NCI-H2196 (cell line): ENCODE data around the gene ENO1.
"Not testable (repeated sequence)": the region's sequence is repeated elsewhere in the genome, so short reads cannot be mapped to it uniquely, and the experiment has no call there.

ENCODE experiments used
- DNase-seq: peaks from one replicate; lab custom pipeline; 2025; ENCODE audit not compliant: unreplicated experiment; lab: John Stamatoyannopoulos, UW

The ENO1 gene

DNA sequence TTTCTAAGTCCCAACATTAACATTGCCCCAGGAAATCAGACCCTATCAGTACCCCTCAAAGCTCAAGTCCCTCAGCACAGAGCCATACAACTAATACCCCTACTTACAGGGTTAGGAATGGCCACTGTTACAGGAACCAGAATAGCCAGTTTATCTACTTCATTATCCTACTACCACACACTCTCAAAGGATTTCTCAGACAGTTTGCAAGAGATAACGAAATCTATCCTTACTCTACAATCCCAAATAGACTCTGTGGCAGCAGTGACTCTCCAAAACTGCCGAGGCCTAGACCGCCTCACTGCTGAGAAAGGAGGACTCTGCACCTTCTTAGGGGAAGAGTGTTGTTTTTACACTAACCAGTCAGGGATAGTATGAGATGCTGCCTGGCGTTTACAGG is 19.0 kb upstream of the ENO1 start:
- DNase-seq, result not testable (repeated sequence)

- not testable (repeated sequence) for DNase-seq
Observed at GRCh38 chr1:8896775-8897174, 18.3 kb upstream of the ENO1 start.

DNA sequence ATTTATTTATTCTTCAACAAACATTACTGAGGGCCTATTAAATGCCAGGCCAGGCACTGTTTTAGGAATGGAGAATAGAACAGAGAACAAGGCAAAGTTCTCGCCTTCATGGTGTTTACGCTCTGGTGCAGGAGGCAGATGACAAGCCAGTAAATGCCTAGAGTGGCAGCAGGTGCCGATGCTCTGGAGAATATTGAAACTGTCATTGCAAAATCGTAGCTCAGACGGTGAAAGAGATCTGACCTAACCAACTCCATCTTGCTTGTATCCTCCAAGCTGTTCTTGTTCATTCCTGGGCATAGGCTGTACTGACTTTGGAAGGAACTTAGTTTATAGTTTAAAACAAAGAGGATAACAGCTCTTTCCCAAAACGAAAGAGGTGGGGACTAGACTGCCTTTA is 13.5 kb upstream of the ENO1 start:
- no peak for DNase-seq

DNA sequence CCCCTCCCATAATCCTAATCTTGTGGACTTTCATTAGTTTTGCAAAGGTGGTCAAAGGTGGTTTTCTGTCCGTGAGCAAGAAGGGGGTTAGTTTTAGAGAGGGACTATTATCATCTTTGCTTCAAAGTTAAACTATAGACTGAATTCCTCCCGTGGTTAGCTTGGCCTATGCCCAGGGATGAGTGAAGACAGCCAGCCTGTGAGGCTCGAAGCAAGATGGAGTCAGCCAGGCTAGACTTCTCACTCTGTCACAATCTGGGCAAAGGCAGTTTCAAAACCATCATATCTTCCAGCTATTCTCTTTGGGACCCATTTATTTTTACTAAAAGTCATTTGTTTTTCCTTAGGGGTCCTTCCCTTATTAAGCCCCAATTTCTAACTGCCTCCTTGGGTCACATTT is 12.9 kb upstream of the ENO1 start:
- DNase-seq, result no peak

DNA sequence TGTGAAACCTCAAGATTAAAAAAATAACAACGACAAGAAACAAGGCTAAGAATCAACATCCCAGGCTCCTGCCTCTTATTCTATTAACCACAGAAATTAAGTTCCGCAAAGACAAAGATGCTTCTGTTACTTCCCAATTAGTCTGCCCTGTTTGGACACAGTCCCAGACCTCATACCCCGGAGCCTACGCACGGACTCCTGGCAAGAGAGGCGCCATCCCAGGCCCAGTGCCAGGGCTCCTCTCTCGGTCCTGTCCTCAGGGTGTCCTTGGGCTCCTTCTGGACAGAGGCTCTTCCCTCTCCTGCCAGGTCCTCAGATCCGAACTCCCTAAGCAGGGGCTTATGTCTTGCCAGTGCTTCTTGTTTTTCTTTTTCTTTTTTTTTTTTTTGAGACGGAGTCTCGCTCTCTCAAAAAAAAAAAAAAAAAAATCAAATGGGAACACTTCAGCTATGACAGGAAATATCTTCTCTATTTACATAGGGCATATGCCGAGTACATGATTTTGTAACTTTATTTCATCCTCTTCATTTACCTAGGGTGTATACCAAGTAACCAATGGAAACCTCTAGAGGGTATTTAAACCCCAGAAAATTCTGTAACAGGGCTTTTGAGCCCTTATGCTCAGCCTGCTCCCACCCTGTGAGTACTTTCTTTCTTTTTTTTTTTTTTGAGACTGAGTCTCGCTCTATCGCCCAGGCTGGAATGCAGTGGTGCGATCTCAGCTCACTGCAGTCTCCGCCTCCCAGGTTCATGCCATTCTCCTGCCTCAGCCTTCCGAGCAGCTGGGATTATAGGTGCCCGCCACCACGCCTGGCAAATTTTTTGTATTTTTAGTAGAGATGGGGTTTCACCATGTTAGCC is 11.7 kb upstream of the ENO1 start:
- DNase-seq, result peak; percentile 88

GRCh38 chr1:8889103-8889846 is 10.8 kb upstream of the ENO1 start:
- peak; percentile 27 for DNase-seq

GRCh38 chr1:8886589-8886988 is 8.1 kb upstream of the ENO1 start:
- DNase-seq, result no peak

DNA sequence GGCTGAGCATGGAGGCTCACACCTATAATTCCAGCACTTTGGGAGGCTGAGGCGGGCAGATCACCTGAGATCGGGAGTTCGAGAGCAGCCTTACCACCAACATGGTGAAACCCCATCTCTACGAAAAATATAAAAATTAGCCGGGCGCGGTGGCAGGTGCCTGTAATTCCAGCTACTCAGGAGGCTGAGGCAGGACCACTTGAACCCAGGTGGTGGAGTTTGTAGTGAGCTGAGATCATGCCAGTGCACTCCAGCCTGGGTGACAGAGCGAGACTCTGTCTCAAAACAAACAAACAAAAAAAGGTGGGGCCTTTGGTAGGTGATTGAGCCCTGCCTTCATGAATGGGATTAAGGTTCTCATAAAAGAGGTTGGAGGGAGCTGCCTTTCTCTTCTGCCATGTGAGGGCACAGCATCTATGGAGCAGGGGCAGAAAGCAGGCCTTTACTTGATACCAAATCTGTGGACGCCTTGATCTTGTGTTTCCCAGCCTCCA is 7.6 kb upstream of the ENO1 start:
- not testable (repeated sequence) for DNase-seq

DNA sequence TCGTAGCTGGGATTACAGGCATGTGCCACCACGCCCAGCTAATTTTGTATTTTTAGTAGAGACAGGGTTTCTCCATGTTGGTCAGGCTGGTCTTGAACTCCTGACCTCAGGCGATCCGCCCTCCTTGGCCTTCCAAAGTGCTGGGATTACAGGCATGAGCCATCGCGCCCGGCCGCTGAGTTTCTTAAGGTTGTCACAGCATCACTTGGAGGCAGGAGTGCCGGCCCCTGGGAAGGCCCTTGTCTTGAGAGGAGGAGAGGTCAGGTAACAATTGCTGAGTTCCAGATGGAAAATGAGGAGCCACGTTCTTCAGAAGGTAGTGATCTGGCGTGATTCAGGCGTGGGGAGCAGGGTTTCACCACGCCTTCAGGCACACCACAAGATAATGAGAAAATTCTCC is 5.6 kb upstream of the ENO1 start:
- DNase-seq, result not testable (repeated sequence)

DNA sequence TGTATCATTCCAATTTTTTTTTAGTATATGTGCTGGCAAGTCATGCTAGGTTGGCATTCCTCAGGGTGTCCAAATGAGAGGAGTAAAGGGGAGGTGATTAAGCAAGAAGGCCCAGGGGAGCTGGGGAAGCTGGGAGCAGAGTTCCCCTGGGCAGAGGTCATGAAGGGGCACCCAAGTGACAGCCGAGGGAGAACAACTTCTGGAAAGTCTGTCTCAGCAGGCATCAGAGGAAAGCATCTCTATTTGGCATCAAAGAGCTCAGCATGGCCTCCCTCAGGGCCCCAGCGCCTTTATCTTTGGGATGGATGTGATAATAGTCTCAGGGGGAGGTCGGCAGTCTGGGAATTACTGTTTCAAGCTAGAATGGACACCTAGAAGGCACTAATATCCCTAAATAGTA is 5.0 kb upstream of the ENO1 start:
- DNase-seq, result no peak

DNA sequence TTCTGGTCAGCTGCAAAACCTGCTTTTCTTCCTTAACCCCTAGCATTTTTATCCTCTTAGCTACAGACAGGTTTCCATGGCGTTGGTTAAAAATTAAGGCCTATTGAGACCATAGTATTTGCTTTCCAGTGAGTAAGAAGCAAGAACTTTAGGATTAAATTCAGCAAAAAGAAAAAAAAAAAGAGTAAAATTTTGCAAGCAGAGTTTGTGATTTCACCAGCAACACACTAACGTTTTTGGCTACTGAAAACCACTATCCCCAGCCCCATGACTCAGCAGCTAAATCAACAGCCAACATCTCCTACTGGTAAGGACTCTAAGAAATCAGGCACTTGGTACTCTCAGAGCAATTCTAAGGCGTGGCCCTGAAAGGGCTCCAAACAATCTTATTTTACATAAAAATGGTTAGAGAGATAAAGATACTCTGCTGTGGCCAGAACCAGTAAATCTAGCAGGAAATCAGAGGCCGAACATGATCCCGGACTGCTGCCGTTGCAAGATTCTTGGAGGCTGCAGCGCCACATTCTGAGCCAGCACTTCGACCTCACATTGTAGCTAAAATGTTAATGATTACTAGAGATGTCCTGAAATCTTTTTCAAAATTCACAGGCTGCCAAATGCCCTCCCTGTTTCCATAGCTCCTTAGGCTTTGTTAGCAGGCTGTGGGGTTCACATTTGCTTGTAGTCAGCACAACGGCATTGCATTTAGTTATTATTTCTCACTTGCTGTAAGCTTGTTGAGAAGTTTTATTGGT is 1.6 kb upstream of the ENO1 start:
- DNase-seq, result peak; percentile 33

DNA sequence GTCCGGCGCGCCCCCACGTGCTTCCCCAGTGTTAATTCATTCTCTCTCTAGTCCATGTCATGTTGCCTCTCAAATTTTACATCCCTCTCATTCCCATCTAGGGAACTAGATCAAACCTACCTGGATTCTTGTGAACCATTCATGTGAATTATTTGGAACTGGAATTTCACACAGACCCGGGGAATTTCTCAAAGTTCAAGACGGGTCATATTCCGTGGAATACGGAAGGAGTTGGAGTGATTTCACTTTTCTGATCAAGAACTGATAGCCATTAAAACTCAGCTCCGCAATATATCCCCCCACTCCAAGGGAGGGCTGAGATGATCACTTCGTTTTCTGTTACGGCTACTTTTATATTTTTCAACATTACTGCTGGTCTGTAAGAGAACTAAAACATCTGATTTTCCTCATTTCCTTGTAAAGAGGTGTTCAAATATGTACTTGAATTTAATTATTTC is 1.0 kb upstream of the ENO1 start:
- no peak for DNase-seq

DNA sequence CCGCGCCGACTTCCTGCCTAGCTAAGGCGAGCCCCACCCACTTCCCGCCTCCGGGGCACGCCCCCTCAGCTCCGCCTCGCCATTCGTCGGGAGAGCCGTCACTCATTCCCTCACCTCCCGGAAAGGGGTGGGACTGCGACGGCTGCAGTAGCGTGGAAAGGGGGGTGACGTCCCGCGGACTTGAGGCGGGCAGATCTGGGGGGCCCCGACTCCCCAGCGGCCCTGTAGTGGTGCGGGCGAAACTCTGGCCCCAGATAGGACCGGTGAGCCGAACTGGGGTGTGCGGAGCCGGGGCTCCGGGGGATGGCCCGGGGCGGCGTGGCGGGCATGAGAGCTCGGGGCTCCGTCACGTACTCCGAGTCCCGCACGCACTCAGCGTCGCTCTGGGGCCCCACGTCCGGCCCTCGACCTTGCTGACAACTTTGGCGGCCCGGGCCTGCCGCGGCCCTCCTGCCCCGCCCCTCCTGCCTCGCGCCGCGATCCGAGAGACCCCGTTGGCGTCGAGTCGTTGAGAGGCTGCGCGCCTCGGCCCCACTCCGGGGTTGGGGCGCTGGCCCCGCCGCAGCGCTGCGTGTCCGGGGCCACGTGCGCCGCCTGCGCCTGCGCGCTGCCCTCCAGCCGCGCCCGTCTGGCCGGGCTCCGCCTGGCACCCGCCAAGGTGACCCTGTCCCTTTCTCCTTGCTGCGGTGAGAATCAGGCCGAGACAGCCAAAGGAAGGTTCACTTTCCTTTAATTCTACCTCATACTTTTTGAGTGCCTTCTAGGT is 395 bp upstream of the ENO1 start:
- peak; percentile 94 for DNase-seq

- DNase-seq, result no peak
Observed at GRCh38 chr1:8876087-8876486, 2.4 kb downstream of the ENO1 start.

DNA sequence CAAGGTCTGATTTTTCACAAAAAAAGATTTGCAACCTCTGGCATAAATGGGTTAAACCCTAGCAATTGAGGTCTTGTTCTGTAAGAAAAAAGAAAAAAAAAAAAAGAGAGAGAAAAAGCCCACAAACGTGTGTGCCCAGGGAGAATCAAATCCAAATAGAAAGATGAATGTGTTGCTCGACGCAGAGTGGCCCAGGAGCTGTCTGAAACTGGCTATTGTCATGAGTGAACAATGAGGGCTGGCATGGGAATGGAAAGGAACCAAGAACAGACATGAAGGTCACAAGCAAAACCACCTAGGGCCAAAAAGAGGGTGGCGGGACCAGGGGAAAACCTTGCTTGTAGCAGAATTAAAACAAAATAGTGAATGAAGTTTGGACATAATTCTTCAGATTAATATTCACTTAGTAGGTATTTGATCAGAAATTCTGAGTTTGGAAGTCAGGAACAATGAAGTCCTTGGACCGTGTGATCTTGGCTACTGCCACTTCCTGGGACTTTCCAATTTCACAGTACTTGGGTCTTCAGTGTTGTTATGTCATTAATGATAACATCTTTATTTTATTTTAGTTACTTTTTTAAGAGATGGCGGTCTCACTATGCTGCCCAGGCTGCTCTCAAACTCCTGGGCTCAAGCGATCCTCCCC is 3.1 kb downstream of the ENO1 start:
- DNase-seq, result no peak

- no peak for DNase-seq
Observed at GRCh38 chr1:8874230-8875201, 4.0 kb downstream of the ENO1 start.

DNA sequence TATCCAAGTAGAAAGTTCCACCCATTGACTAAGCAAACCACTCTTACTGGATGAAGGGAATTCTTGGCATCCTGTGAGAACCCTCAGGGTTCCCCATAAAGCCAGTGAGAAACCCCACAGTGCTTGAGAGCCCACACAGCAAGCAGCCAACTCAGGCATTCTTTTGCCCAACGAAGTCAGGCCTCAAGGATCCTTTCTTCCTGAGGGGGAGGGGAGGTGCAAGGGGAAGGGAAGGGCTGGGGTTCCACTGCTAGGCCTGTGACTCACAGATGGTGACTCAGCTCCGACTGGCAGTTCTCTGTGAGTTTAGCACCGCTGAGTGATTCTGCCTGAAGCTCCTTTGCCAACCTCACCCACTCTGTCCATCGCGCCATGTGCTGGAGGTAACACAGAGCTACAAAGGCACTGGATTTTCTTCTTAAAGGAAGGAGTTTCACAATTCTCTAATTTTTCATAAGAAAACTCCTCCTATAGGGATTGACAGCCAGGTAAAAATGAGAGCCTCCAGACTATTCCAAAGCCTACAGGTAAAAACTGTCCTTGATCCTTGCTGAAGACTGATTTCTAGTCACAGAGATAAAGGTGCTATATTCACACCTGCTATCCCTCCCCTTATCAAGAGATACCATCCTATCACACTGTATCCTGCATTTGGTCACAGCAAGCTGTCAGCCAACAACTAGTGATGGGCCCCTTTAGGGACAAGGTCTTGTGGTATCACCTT is 4.8 kb downstream of the ENO1 start:
- peak; percentile 36 for DNase-seq

- no peak for DNase-seq
Observed at GRCh38 chr1:8873001-8873400, 5.5 kb downstream of the ENO1 start.
